GM19239 (cell line): ENCODE results near the gene PRKN.
A peak's percentile ranks its signal among the peaks of the same experiment; 100 is the strongest.

Experiments
- DNase-seq: peaks from one replicate; pipeline ENCODE4 v3.0.0; 2011; ENCODE audit warnings: low spot score; ENCODE audit not compliant: insufficient read length
- FAIRE-seq: peaks from 2 replicates; lab custom pipeline; 2011; peaks lifted over from hg19 to GRCh38; lab: Jason Lieb, UNC

The PRKN gene

DNA sequence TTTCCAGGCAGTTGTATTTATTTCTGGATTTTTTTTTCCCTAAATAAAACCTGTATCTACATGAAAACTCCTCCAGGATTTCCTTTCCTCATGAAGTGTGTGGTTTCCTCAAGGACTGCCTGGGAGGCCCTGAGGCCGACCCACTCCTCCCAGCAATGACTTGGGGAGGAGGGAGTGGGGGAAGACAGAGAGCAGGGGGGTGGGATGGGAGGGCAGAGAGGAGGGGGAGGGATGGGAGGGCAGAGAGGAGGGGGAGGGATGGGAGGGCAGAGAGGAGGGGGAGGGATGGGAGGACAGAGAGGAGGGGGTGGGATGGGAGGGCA is 1291.9 kb downstream of the PRKN start:
- no peak for FAIRE-seq
- DNase-seq: no peak

DNA sequence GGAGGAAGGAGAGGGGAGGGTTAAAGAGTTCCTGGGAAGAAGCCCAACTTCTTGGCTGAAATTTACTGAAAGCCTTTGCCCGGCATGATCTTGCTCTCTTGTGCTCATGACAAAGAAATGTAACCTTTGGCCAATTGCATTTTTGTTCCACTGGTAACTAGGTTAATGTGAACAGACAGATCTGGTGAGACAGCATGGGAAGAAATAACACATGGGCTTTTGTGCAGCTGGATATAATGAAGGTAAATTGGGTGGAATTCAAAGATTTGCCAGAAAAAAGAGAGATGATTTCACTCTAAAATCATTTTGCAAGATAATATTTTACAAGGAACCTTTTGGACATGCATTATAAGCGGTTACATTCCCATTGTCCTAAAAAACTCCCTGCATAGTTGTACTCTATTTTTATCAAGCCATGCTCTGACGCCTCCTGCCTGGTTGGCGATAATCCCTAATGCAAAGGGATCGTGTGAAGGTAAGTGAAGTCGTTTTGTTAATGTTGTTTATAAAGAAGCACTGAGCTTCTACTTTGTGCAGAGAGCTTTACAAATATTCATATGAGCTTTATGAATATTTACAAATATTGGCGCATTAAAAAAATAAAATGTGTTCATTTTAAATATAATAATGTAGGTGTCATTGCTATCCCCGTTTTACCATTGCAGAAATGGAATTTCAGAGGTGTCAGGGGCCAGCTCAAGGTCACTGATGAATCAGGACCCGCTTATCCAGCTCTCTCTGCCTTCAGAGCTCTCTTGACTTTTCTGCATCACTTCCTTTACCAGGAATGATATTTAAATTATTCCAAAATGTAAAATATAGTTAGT is 1292.4 kb downstream of the PRKN start:
- DNase-seq (no peak), FAIRE-seq (no peak)

DNA sequence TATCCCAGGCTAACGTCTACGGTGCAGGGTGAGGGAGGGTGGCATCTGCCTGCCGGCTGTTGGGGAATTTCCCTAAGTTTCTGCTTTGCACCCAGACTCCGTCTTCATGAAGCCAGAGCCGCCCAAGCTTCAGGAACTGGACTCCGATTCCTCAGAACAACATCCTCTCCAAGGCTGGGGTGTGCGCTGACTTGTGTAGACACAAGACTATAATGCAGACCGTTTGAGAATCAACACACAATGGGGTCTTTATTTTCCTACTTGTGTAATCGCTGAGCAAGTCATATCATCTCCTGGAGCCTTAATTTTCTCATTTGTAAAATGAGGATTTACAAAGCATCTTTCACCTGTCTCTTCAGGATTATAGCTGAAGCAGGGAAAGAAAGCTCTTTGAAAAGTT is 1293.2 kb downstream of the PRKN start:
- FAIRE-seq (no peak), DNase-seq (no peak)

DNA sequence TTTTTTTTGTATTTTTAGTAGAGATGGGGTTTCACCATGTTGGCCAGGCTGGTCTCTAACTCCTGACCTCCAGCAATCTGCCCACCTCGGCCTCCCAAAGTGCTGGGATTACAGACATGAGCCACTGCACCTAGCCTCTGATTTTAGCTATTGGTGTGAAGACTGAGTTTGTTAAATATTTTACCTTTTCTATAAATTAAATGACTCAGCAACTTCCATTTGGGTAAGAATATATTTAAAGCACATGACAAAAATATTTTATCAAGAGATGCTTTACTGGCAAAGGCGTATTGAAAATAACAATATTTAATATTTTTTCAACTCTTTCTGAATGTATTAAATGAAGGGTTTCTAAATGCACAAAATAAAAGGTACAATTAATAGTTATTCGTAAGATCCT is 1295.0 kb downstream of the PRKN start:
- FAIRE-seq (no peak), DNase-seq (no peak)

DNA sequence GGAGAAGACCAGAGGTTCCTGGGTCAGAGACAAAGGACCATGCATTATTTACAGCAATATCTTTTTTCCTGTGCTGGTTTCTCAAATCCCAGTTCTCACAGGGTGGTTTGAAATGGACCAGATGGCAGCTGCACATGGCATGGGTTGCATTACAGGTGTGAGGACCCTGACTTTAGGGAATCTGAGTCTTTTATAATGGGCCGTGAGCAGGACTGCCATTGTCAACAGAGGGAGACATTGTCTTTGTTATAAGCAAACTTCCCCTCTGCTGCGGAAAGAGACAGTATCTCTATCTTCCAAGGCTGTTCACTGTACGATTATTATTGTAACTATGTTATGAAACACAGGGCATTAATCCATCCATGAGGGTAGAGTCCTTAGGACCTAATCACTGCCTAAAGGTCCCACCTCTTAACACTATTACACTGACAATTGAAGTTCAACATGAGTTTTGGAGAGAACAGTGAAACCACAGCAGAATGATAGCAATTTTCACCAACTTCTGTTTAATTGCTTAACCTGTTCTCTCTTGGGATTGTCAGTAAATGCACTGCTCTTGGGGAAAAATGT is 1297.6 kb downstream of the PRKN start:
- DNase-seq (no peak), FAIRE-seq (no peak)

DNA sequence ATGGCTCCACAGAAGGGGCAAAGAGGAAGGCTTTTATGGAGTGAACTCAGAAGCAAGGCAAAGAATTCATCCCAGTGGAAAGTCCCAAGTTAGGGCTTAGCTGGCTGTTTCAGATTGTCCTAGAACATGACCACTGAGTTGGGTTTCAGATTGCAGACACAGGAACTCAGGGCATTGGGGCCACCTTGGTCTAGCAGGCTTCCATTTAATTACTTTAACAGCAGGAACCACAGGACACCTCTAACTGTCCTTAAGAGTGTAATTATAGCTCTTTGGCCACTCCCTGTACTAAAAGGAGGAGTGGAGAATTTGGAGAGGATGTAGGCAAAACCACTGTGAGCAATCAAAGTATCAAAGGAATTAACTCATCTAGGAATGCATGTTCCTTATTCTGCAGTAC is 1303.1 kb downstream of the PRKN start:
- DNase-seq: no peak
- FAIRE-seq: no peak

DNA sequence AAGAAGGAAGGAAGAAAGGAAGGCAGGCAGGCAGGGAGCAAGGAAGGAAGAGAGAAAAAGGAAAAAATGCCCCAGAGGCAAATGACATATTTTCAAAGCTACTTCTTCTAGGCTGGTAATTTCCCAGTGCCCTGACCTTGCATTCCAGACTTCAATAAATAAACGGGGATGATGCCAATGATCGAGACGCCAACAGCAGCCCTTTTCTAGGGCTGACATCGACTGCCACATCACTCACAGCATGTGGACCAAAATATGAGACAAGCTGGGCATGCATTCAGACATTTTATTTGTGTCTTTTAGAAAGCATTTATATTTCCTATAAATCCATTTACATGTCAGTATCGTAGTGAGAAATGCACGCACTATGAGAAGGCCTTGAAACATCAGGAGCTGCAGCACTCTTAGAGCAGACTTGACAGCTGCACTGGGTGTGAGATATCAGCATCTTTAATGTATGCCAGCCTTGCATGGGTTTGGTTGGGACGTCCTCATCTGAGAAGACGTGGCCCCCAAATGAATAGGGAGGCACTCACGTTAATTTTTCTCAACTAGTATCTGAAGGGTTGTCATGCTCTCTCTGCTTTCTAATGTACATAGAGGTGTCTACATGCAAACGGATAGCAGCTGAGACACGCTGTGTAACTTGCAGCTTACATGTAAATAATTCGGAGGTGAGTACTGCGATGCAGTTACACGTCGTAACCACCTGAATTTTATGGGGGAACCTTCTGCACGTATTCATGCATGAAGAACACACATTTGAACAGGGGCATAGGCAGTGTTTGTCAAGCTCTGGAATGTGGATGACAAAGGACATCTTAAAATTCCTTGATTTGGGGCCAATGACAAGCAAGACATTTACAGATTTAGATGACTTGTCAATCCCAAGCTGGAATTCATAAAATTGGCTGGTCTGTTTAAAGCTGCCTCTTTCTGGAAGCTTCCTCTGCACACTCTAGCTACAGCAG is 1304.6 kb downstream of the PRKN start:
- no peak for FAIRE-seq
- DNase-seq: no peak

DNA sequence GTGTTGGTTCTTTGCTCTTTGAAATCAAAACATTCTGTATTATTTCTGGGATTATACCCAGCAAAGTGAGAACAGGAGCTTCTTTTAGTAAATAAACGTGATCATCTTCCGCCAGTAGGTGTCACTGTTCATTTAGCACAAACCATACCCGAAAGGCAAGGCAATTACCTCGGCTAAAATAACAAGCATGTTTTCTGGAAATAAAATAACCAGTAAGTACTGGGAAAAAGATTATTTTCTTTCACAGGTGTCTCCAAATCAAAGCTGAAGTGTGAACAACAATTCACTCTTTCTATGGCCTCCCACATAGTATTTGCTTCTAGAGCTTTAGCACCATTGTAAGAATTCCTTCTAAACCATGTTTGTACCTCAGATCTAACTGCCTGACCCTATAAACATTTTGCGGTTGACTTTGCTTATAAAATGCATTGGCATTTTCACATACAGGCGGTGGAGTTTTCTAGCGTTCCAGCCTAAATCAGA is 1309.1 kb downstream of the PRKN start:
- FAIRE-seq (peak; percentile 49), DNase-seq (peak; percentile 24)

DNA sequence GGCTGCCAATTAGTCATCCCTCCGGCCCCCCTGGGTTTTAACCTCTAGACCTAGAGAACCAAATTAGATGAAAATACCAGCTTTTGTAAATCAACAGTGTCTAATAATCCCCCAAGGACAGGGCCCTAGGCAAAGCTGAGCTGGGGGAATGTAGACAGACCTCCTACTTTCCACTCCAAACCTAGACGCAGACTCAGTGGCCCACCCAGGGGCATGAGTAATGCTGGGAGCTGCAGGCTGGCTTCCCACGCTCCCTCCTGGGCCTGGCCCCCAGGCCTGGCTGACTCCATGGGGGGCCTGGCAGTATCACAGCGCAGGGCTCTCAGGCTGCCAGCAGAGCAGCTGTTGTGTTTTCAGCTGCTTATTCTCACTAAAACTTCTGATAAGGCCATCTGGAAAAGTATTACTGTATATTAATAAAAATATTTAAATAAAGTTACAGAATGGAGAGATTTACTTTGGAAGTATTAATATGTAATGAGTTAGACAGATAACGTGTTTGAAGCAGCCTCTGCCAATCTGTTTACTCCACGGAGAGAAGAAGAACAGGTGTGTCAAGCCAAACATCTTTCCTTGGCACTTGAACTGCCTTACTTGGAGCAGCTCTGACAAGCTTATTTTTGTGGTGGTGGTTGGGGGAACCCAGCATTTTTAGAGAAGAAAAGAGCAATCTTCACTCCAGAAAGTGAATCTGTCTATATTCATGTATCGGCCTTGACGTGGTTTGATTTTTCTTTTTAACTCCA is 1309.7 kb downstream of the PRKN start:
- FAIRE-seq (no peak), DNase-seq (no peak)

DNA sequence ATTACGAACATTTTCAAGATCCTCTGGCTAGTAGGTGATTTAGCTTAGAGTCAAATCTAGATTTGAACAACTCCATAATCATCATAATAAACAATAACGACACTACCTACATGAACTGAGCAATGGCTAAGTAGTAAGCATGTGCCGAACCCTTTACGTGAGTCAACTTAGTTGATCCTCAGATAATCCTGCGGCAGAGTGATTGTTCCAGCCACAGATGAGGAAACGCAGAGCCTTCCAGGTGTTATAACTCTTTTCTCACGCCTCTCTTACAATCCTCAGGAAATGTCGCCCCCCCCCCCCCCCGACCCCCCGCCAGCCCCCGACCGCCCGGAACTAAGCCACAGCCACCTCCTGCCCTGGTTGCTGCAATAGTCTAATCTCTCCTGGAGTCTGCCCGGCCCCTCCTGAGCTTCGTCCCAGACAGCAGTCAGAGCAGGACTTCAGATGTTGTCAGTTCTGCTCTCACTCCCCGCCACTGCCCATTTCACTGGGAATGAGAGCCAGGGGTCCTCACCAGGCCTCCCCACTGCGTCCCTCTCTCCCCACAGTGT is 1312.2 kb downstream of the PRKN start:
- no peak for DNase-seq
- no peak for FAIRE-seq

DNA sequence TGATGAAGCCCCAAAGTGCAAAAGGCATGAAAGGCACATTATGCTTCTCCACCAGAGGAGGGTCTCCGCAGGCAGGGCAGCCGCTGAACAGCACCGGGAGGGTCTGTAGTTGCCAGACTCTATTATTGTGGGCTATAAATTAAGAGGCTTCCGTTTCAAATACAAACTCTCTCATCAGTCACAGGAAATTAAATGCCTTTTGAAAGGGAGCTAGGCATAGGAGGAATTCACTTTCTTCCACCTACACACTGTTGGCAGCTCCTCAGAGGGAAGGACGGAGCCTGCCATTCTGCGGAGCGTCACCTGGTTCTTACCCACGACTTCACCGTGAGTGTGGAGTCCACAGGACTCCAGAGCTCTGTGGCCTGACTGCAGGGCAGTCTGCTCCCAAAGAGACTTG is 1312.9 kb downstream of the PRKN start:
- DNase-seq: no peak
- FAIRE-seq: no peak

DNA sequence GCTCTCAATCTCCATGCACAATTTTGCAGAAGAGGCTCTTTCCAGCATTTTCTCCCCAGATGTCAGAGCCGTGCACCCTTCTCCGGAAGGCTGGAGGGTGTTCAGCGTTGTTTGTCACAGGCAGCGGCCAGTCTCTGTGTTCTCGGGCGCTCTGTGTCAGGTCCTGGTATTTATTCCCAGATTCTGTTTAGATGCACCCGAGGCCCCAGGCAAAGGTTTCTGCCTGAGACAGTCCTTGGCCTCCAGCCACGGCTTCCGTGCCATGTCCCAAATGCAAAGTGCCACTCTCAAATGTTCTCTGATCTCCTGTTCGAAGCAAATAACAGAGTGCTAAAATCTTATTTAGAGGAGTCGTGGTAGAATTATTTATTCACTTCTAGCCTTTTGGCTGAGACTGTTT is 1313.4 kb downstream of the PRKN start:
- FAIRE-seq: no peak
- no peak for DNase-seq

DNA sequence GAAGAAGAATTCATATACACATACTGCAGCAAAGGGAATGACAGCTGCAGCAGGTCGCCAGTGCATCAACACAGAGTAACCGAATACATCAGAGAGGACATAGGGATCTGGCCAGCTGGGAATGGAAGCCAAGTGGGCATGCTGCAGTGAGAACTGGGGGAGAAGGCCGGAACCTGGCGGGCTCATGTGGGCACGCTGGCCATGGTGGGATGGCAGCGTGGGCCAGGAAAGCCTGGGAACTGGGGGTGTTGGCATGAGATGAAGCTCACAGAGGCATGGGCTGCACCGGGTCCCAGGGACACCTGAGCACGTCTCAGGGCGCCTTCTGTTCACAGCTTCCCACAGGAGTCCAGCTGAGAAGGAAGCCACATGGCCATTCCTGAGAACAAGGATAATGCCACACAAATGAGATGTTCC is 1314.2 kb downstream of the PRKN start:
- DNase-seq (no peak), FAIRE-seq (no peak)

DNA sequence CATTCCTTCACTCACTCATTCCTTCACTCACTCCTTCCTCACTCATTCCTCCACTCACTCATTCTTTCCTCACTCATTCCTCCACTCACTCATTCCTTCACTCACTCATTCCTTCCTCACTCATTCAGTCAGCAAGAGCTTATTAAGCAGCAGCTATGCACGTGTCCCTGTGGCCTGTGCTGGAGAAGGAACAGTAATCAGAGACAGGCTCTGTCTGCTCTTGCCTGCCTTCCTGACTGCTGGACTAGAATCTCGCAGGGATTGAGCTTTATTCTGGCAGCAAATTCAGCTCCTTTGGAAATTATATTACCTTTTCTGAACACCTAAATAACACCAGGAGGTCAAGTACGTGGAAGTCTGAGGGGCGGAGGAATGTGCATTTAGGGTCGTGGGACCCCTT is 1314.8 kb downstream of the PRKN start:
- DNase-seq (no peak), FAIRE-seq (no peak)

DNA sequence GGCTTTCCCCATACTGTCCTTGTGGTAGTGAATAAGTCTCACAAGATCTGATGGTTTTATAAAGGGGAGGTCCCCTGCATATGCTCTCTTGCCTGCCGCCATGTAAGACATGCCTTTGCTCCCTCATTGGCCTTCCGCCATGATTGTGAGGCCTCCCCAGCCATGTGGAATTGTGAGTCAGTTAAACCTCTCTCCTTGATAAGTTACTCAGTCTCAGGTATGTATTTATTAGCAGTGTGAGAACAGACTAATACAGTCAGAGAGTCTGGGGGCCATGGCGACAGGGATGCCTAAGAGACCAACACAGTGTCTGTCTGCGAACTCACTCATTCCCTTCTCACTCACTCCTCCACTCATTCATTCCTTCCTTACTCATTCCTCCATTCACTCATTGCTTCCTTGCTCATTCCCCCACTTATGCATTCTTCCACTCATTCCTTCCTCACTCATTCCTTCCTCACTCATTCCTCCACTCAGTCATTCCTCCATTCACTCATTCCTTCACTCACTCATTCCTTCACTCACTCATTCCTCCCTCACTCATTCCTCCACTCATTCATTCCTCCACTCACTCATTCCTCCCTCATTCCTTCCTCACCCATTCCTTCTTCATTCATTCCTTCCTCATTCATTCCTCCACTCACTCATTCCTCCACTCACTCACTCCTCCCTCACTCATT is 1316.2 kb downstream of the PRKN start:
- no peak for FAIRE-seq

DNA sequence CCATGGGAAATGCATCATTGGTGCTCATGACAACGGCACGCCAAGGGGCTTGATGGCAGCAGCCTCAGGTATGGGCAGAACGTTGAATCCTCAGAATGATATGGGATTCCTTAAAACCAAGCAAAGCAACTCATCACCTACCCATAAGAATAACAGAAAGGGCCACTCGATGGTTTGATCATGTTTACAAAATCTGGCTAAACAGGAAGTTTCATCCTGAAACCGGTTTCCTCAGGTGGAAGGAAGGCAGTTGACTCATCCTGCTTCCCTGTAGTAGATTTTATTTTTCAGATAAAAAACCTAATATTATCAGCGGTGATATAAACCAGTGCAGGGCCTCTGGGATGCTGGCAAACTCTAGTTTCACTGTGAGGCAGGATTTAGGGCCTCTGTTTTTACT is 1316.8 kb downstream of the PRKN start:
- no peak for DNase-seq
- FAIRE-seq: no peak

More for the DNA sequence above, 1316.2 kb downstream of the PRKN start:
- DNase-seq: no peak

DNA sequence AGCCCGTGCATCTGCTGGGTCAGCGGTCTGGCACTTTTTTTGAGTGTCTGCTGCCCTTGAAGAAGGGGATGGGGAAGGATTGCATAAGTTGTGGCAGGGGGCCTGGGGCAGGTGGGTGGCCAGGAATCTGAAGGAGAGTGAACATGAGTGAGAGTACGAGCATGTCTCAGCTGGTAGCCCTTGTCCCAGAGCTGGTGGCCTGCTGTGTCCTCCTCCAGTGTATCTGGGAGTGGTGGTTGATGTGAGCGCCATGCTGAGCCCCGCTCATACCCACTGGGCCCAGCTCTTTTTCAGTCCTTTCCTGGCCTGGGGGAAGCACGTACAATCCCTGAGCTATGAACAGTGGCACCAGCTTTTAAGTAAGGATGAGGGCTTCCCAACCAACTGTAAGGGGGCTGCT is 1317.5 kb downstream of the PRKN start:
- DNase-seq: no peak
- FAIRE-seq: no peak

DNA sequence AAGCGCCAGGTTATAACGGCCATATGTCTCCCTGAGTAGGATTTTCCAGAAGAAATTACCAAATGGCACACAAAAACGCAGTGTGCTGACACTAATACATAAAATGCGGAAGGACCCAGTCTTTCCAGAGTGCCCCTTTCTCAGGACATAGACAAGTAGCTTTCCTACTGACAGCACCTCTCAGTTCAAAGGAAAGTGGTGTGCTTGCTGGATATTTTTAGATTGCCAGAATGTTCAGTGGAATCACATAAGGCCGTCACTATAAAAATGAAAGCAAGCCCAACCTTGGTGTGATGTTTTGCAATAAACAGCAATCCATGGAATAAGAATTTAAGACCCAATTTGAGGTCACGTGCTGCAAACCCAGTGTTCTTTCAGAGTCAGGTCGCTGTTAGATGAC is 1318.2 kb downstream of the PRKN start:
- FAIRE-seq: no peak
- DNase-seq: no peak

DNA sequence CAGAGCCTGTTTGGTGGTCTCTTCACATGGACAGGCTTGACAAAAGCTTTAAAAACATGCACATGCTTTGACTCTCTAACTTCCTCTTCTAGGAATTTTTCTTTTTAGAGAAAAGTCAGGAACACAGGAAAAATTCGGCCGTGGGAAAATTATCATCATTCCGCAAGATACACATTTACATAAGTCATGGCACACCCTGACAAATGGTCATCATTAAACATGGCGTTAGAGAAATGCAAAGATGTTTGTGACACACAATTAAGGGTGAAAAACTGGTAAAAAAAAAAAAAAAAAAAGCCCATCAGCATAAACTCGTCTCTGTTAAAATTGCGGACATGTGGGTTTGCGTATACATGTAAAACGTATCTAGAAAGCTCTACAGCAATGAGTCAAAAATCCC is 1319.5 kb downstream of the PRKN start:
- no peak for DNase-seq
- FAIRE-seq: no peak
